T-cell (primary cell): ENCODE results near the gene ITGAD. TPM values are rescaled to one million over a fixed set of nuclear protein-coding genes. Genes with fewer than 3 reads are reported as not detected.

Source experiments
- ATAC-seq, 4 experiments: fragments of 200-7000 bp in 3 of 4; fragments of 150-1000 bp in 1 of 4; cut with Tn5 transposase; replicated peaks in 1 of 4; 1 replicate in 3 of 4; 2 replicates in 1 of 4; pipeline ENCODE4 v1.10.0; 2021; ENCODE audit warnings: moderate library complexity in 3 of 4, mild to moderate bottlenecking in 2 of 4, moderate number of reproducible peaks in 1 of 4
- CTCF ChIA-PET, 2 donors: fragments of 300-600 bp; sonication (Branson Sonifier 250); formaldehyde crosslinking; loops; one replicate each; lab custom pipeline; 2022; ENCODE audit warnings: antibody characterized with exemption in 2 of 2; lab: Charles Lee
- POLR2A ChIA-PET, 2 donors: fragments of 300-600 bp; sonication (Branson Sonifier 250); formaldehyde crosslinking; loops; one replicate each; lab custom pipeline; 2022; ENCODE audit warnings: antibody characterized with exemption in 2 of 2; lab: Charles Lee
- DNase-seq, 35 experiments: peaks; one replicate each; pipeline versions ENCODE4 v3.0.0 to v3.0.0-alpha.2; 2013 to 2023
- H3K27ac ChIP-seq: one replicate; pipeline ENCODE4 v1.5.1; 2013; ENCODE audit warnings: low read length
- H3K27me3 ChIP-seq, 2 experiments: replicated peaks in 1 of 2; 1 replicate in 1 of 2; 2 replicates in 1 of 2; pipeline versions ENCODE4 v1.6.1 to v1.7.0; 2013; ENCODE audit warnings: low read length in 1 of 2, mixed read lengths in 1 of 2; ENCODE audit not compliant: control insufficient read depth in 2 of 2, insufficient read depth in 2 of 2; ENCODE audit errors: extremely low read depth in 1 of 2
- H3K36me3 ChIP-seq, 2 donors: 1 replicate in 1 of 2; 2 replicates in 1 of 2; pipeline versions ENCODE4 v1.6.1 to v1.7.0; 2013; ENCODE audit warnings: low read length in 1 of 2; ENCODE audit not compliant: control insufficient read depth in 2 of 2, insufficient read depth in 1 of 2; ENCODE audit errors: extremely low read depth in 1 of 2
- H3K4me1 ChIP-seq, 2 experiments: 1 replicate in 1 of 2; 2 replicates in 1 of 2; pipeline versions ENCODE4 v1.6.1 to v1.7.0; 2013; ENCODE audit warnings: low read length in 2 of 2, mixed read lengths in 1 of 2; ENCODE audit not compliant: insufficient read depth in 2 of 2, control insufficient read depth in 1 of 2; ENCODE audit errors: extremely low read depth in 1 of 2
- H3K4me3 ChIP-seq, 2 donors: 1 replicate in 1 of 2; 2 replicates in 1 of 2; pipeline versions ENCODE4 v1.5.1 to v1.7.0; 2013; ENCODE audit warnings: mild to moderate bottlenecking in 2 of 2, low read length in 1 of 2, moderate library complexity in 1 of 2; ENCODE audit not compliant: control insufficient read depth in 1 of 2; ENCODE audit errors: extremely low read depth in 1 of 2
- H3K9me3 ChIP-seq: 2 replicates; pipeline ENCODE4 v1.7.0; 2013
- H3K27ac Mint-ChIP-seq, 2 donors: one replicate each; pipeline ENCODE4 v1.8.0; 2020 to 2021; ENCODE audit warnings: mild to moderate bottlenecking in 2 of 2, mixed read lengths in 2 of 2
- H3K27me3 Mint-ChIP-seq, 2 donors: one replicate each; pipeline ENCODE4 v1.8.0; 2021 to 2022; ENCODE audit warnings: mixed read lengths in 2 of 2
- H3K36me3 Mint-ChIP-seq: one replicate; pipeline ENCODE4 v1.8.0; 2021; ENCODE audit warnings: mixed read lengths
- H3K4me1 Mint-ChIP-seq, 3 donors: one replicate each; pipeline ENCODE4 v1.8.0; 2020 to 2022; ENCODE audit warnings: mixed read lengths in 3 of 3, mild to moderate bottlenecking in 1 of 3
- H3K4me3 Mint-ChIP-seq, 3 donors: one replicate each; pipeline ENCODE4 v1.8.0; 2020 to 2022; ENCODE audit warnings: mild to moderate bottlenecking in 3 of 3, mixed read lengths in 3 of 3, moderate library complexity in 3 of 3
- H3K9me3 Mint-ChIP-seq, 3 donors: one replicate each; pipeline ENCODE4 v1.8.0; 2020 to 2022; ENCODE audit warnings: mixed read lengths in 3 of 3
- WGBS: methylation state at CpG from one replicate; pipeline ENCODE4 v1.1.5; 2013; ENCODE audit warnings: missing lambda C conversion rate; ENCODE audit not compliant: insufficient coverage; 5-methylcytosine and 5-hydroxymethylcytosine counted together
- total RNA-seq, 35 experiments: library from RNA in 6 of 35; stranded (reverse) in 6 of 35; fragments of 120-200 nt in 1 of 35; gene quantifications; one replicate each; pipeline versions ENCODE4 v1.2.1 to v1.2.4 and lab custom pipeline; 2013 to 2026

Gene ITGAD
- total RNA-seq, 5 donors from 2014 or later (not counting 1 experiment from before 2014, with no cell fraction given), result 0.22 to 0.70 (median 0.23) TPM; not detected in 2

DNA sequence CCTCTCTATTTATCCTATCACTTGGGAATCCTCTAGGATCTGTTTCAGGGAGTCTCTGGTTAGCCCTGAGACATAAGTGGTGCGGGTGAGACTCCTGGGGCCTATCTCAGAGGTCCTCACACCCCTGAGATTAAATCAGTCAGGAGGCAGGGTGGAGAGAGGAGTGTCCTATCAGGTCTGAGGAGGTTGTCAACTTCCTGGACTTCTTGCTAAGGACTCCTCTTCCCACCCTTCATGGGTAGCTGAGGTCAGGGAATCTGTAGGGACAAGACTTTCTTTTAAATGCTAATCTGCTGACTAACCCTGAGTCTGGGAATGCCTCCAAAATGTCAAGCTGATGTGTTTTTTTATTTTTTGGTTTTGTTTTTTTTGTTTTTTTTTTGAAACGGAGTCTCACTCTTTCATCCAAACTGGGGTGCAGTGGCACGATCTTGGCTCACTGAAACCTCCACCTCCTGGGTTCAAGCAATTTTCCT is 59.5 kb downstream of the ITGAD start:
- H3K27ac Mint-ChIP-seq, result no peak overlapping the region

DNA sequence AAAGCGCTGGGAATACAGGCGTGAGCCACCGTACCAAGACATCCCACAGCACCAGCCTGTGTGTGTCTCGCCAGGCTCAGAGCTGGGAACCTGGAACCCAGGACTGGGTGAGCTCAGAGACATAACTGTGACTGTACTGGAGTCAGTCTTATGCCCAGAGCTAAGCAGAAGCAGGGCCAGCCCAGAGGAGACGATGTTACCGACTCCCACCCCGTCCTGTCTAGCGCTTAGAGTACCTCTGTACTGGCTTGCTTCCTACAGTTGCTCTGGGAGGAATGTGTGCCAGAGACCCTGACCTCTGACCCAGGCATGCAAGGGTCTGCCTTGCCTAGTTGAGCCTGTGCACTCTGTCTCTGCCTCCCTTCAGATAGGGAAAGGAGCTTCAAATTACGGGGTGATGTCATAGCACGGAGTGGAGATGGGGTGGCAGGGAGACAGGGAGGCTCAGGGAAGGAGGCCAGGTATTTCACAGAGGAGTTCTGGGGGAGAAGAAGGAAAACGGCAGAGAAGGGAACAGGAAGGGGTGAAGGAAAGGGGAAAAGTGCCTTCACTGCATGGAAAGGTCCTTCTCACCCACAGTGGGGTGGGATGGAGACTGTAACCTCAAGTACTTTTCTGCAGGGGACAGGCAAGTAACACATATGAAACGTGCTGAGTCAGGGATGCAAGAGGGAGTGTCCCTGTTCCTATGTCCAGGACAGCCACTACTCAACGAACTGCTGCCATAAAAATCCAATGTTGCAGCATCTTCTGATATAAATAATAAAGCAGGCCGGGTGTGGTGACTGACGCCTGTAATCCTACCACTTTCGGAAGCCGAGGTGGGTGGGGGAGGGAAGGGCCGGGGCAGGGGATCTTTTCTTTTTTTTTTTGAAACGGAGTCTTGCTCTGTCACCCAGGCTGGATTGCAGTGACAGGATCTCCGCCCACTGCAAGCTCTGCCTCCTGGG is 60.4 kb downstream of the ITGAD start:
- no peak overlapping the region for H3K4me3 ChIP-seq
- ATAC-seq (no peak), DNase-seq (no peak)
- H3K9me3 Mint-ChIP-seq, result no peaks in the 10 kb centered on the region
- no peaks in the 10 kb centered on the region for H3K9me3 ChIP-seq
- H3K27ac ChIP-seq, result no peak overlapping the region
- H3K27ac Mint-ChIP-seq, result peak overlapping the region; percentile 48 to 55
- 94% methylated on average over 13 of the region's 20 CpGs for WGBS
- H3K4me3 Mint-ChIP-seq, result no peak overlapping the region
- no peaks in the 10 kb centered on the region for H3K27me3 Mint-ChIP-seq
- peaks cover 0 to 4% of the 10 kb centered on the region in 2 donors for H3K36me3 ChIP-seq
- no peaks in the 10 kb centered on the region for H3K27me3 ChIP-seq
- peaks cover 30 to 53% (median 42%) of the 10 kb centered on the region in 3 donors for H3K4me1 Mint-ChIP-seq
- H3K36me3 Mint-ChIP-seq, result no peaks in the 10 kb centered on the region
- CTCF ChIA-PET, result no interaction called here
- POLR2A ChIA-PET, result no interaction called here
- peaks cover 13 to 38% of the 10 kb centered on the region in 2 experiments for H3K4me1 ChIP-seq

More for the DNA sequence above, 59.5 kb downstream of the ITGAD start:
- DNase-seq (no peak), ATAC-seq (no peak)
- ChIA-PET POLR2A (no interaction called here), CTCF (no interaction called here)
- Histone ChIP-seq H3K27me3 (no peaks in the 10 kb centered on the region), H3K27ac (no peak overlapping the region), H3K4me3 (no peak overlapping the region), H3K36me3 (peaks cover 0 to 4% of the 10 kb centered on the region in 2 donors), H3K9me3 (no peaks in the 10 kb centered on the region), H3K4me1 (peaks cover 6 to 29% of the 10 kb centered on the region in 2 experiments)
- H3K36me3 Mint-ChIP-seq, result no peaks in the 10 kb centered on the region
- no peak overlapping the region for H3K4me3 Mint-ChIP-seq
- H3K27me3 Mint-ChIP-seq, result no peaks in the 10 kb centered on the region
- WGBS, result no CpG with 5 or more reads among the region's 3 CpGs
- H3K9me3 Mint-ChIP-seq, result no peaks in the 10 kb centered on the region
- H3K4me1 Mint-ChIP-seq, result peaks cover 24 to 47% (median 35%) of the 10 kb centered on the region in 3 donors

DNA sequence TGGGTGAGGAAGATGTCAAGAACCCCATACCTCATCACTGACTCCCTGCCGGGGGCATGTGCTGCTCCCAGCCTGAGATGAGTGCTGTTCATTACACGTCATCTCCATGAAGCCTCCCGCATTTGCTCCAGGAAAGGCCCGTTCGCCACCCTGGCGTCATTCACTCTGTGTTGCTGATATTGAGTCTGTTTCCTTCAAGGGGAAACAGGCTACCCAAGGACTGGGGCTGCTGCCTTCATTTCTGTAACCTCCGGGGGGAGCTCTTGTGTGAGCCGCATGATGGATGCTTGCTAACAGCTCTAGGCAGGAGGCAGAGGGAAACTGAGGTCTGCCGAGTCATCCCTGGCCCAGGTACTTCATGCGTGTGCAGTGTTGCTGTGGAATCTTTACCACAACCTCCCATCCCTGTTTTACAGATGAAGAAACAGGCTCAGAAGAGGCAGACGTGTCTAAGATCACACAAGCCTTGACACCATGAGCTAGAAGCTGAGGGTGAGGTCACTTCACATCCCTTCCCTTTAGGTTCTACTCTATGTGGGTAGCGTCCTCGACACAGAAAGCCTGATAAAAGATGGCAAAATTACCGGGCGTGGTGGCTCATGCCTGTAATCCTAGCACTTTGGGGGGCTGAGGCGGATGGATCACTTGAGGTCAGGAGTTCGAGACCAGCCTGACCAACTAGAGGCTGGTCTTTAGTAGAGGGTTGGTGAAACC is 62.6 kb downstream of the ITGAD start:
- Mint-ChIP-seq H3K9me3 (no peaks in the 10 kb centered on the region), H3K4me1 (peaks cover 40 to 63% (median 51%) of the 10 kb centered on the region in 3 donors), H3K36me3 (no peaks in the 10 kb centered on the region), H3K27ac (peak overlapping the region; percentile 63 to 80), H3K4me3 (peak overlapping the region in 1 of 3 donors; percentile 31), H3K27me3 (no peaks in the 10 kb centered on the region)
- ChIA-PET POLR2A (no interaction called here), CTCF (interaction anchor here (0.6 to 1.0 kb wide), 6 partner anchors 29 to 422 kb away, joined by 3 to 4 read pairs (median 4); partner anchors contain the start of gene ZNF267 (in 1 of the 2))
- no peak overlapping the region for H3K4me3 ChIP-seq
- no peaks in the 10 kb centered on the region for H3K9me3 ChIP-seq
- H3K27me3 ChIP-seq, result no peaks in the 10 kb centered on the region
- no peak overlapping the region for H3K27ac ChIP-seq
- no peak for ATAC-seq
- peak in 7 of 35 experiments; percentile 12 to 52 (median 25) for DNase-seq
- H3K36me3 ChIP-seq, result peaks cover 0 to 4% of the 10 kb centered on the region in 2 donors
- WGBS, result 59% methylated on average over 9 of the region's 17 CpGs
- peaks cover 21 to 52% of the 10 kb centered on the region in 2 experiments for H3K4me1 ChIP-seq

- DNase-seq (no peak), ATAC-seq (no peak)
- no peaks in the 10 kb centered on the region for H3K36me3 Mint-ChIP-seq
- Histone ChIP-seq H3K27me3 (no peaks in the 10 kb centered on the region), H3K4me1 (peaks cover 21 to 60% of the 10 kb centered on the region in 2 experiments), H3K36me3 (peaks cover 0 to 4% of the 10 kb centered on the region in 2 donors), H3K27ac (no peak overlapping the region), H3K4me3 (no peak overlapping the region), H3K9me3 (no peaks in the 10 kb centered on the region)
- peak overlapping the region in 1 of 2 donors; percentile 61 for H3K27ac Mint-ChIP-seq
- peaks cover 42 to 62% (median 52%) of the 10 kb centered on the region in 3 donors for H3K4me1 Mint-ChIP-seq
- H3K27me3 Mint-ChIP-seq, result no peaks in the 10 kb centered on the region
- CTCF ChIA-PET, result interaction anchor here in 1 of 2 donors (1.2 kb wide), 1 partner anchor 412 kb away, joined by 3 read pairs; no protein-coding TSS in a partner anchor
- POLR2A ChIA-PET, result interaction anchor here in 1 of 2 donors (1.1 kb wide), 1 partner anchor 315 kb away, joined by 3 read pairs; no protein-coding TSS in a partner anchor
- WGBS, result 81% methylated on average over 5 of the region's 8 CpGs
- no peaks in the 10 kb centered on the region for H3K9me3 Mint-ChIP-seq
- peak overlapping the region in 2 of 3 donors; percentile 17 to 87 for H3K4me3 Mint-ChIP-seq
These were observed 63.8 kb downstream of the ITGAD start for GRCh38 chr16:31456988-31457360.

- Histone ChIP-seq H3K36me3 (peaks cover 6 to 14% of the 10 kb centered on the region in 2 donors), H3K4me1 (peaks cover 21 to 60% of the 10 kb centered on the region in 2 experiments), H3K4me3 (peak overlapping the region; percentile 81 to 88), H3K27ac (peak overlapping the region; percentile 97), H3K27me3 (no peaks in the 10 kb centered on the region), H3K9me3 (no peaks in the 10 kb centered on the region)
- Mint-ChIP-seq H3K27me3 (no peaks in the 10 kb centered on the region), H3K4me1 (peaks cover 41 to 57% (median 52%) of the 10 kb centered on the region in 3 donors), H3K4me3 (peak overlapping the region; percentile 87 to 90 (median 89)), H3K9me3 (no peaks in the 10 kb centered on the region), H3K36me3 (no peaks in the 10 kb centered on the region), H3K27ac (peak overlapping the region; percentile 90 to 99)
- 2% methylated on average over 39 of the region's 42 CpGs for WGBS
- ATAC-seq, result no peak
- DNase-seq, result peak; percentile 23 to 77 (median 58)
- POLR2A ChIA-PET, result interaction anchor here in 1 of 2 donors (1.1 kb wide), 1 partner anchor 316 kb away, joined by 3 read pairs; no protein-coding TSS in a partner anchor
- CTCF ChIA-PET, result interaction anchor here (0.5 to 1.3 kb wide), 4 partner anchors 30 to 808 kb away, joined by 3 read pairs; partner anchors contain the start of gene ZNF267 (in 1 of the 2)
These were observed 65.1 kb downstream of the ITGAD start for GRCh38 chr16:31458073-31458843.
